Neural cell (in vitro differentiated cells): ENCODE measurements around the gene PLS1. TPM values are rescaled to one million over a fixed set of nuclear protein-coding genes. Genes with fewer than 3 reads are reported as not detected.

ENCODE experiments used
- H2AFZ ChIP-seq: fragments of 200-600, 300-800 bp; sonication (generic), shearing (Covaris generic); 2 replicates; pipeline ENCODE4 v1.6.0; 2014; ENCODE audit warnings: low read depth, mild to moderate bottlenecking, antibody characterized with exemption, low read length, moderate library complexity
- H3F3A ChIP-seq: fragments of 200-600 bp; shearing (Covaris generic); 2 replicates; pipeline ENCODE4 v1.6.1; 2016; ENCODE audit warnings: mild to moderate bottlenecking, moderate library complexity, mixed read lengths, antibody characterized with exemption, low read length; ENCODE audit not compliant: insufficient read depth, poor library complexity, severe bottlenecking
- H3K27ac ChIP-seq: fragments of 200-600, 300-800 bp; sonication (generic), shearing (Covaris generic); 2 replicates; pipeline ENCODE4 v1.5.1; 2014; ENCODE audit warnings: mild to moderate bottlenecking, low read length, moderate library complexity
- H3K27me3 ChIP-seq: fragments of 300-800, 200-600 bp; sonication (generic), shearing (Covaris generic); 2 replicates; pipeline ENCODE4 v1.6.0; 2014; ENCODE audit warnings: mild to moderate bottlenecking, low read depth, low read length, moderate library complexity; ENCODE audit not compliant: insufficient read depth
- H3K36me3 ChIP-seq: fragments of 300-800, 200-600 bp; sonication (generic), shearing (Covaris generic); 2 replicates; pipeline ENCODE4 v1.5.1; 2014; ENCODE audit warnings: mild to moderate bottlenecking, antibody characterized with exemption, low read length, moderate library complexity; ENCODE audit not compliant: insufficient read depth
- H3K4me2 ChIP-seq: fragments of 300-800, 200-600 bp; sonication (generic), shearing (Covaris generic); 2 replicates; pipeline ENCODE4 v1.6.0; 2014; ENCODE audit warnings: mild to moderate bottlenecking, low read length
- H3K4me3 ChIP-seq: fragments of 300-800, 200-600 bp; sonication (generic), shearing (Covaris generic); 2 replicates; pipeline ENCODE4 v1.5.1; 2014; ENCODE audit warnings: mild to moderate bottlenecking, low read length, moderate library complexity
- H3K79me2 ChIP-seq: fragments of 200-600 bp; shearing (Covaris generic); replicated peaks from 2 replicates; pipeline ENCODE4 v1.6.0; 2014; ENCODE audit warnings: mild to moderate bottlenecking, low read length, moderate library complexity; ENCODE audit not compliant: insufficient read depth
- H3K9ac ChIP-seq: fragments of 300-800, 200-600 bp; sonication (generic), shearing (Covaris generic); 2 replicates; pipeline ENCODE4 v1.6.1; 2016; ENCODE audit warnings: mild to moderate bottlenecking, low read length, mixed read lengths
- H3K9me2 ChIP-seq: fragments of 200-600 bp; shearing (Covaris generic); 2 replicates; pipeline ENCODE4 v1.6.1; 2016; ENCODE audit warnings: mild to moderate bottlenecking, low read length, mixed read lengths; ENCODE audit not compliant: insufficient read depth
- H3K9me3 ChIP-seq: fragments of 200-600, 300-800 bp; sonication (generic), shearing (Covaris generic); 2 replicates; pipeline ENCODE4 v1.6.1; 2016; ENCODE audit warnings: mild to moderate bottlenecking, mixed run types, low read length, moderate library complexity, mixed read lengths
- H4K20me1 ChIP-seq: fragments of 200-600 bp; shearing (Covaris generic); 2 replicates; pipeline ENCODE4 v1.6.1; 2016; ENCODE audit warnings: mild to moderate bottlenecking, mixed run types; ENCODE audit not compliant: insufficient read depth
- EP300 ChIP-seq: fragments of 450-650 bp; conservative IDR thresholded peaks from 2 replicates; pipeline ENCODE4 v1.6.1; 2014; ENCODE audit warnings: antibody characterized with exemption, mild to moderate bottlenecking, moderate library complexity; ENCODE audit not compliant: poor library complexity, severe bottlenecking
- EZH2 ChIP-seq: fragments of 200-600, 300-800 bp; shearing (Covaris generic), sonication (generic); IDR thresholded peaks from 2 replicates; pipeline ENCODE4 v1.6.1; 2014; ENCODE audit warnings: antibody characterized with exemption, low read length, borderline replicate concordance, mild to moderate bottlenecking; ENCODE audit not compliant: insufficient read depth, poor library complexity, severe bottlenecking
- MXI1 ChIP-seq: fragments of 450-650 bp; conservative IDR thresholded peaks from 2 replicates; pipeline ENCODE4 v1.6.1; 2014; ENCODE audit warnings: antibody characterized with exemption, mild to moderate bottlenecking; ENCODE audit not compliant: poor library complexity, severe bottlenecking
- POLR2AphosphoS5 ChIP-seq: IDR thresholded peaks from 2 replicates; pipeline ENCODE4 v1.6.1; 2012
- RAD21 ChIP-seq: fragments of 450-650 bp; conservative IDR thresholded peaks from 2 replicates; pipeline ENCODE4 v1.6.1; 2014; ENCODE audit warnings: antibody characterized with exemption, mild to moderate bottlenecking, moderate library complexity
- SMC3 ChIP-seq: fragments of 450-650 bp; conservative IDR thresholded peaks from 2 replicates; pipeline ENCODE4 v1.6.1; 2014; ENCODE audit warnings: antibody characterized with exemption, mild to moderate bottlenecking, moderate library complexity; ENCODE audit not compliant: poor library complexity
- TAF1 ChIP-seq: IDR thresholded peaks from 2 replicates; pipeline ENCODE4 v1.6.1; 2012; ENCODE audit warnings: low read depth
- polyA plus RNA-seq: library from polyadenylated mRNA; depleted of rRNA; stranded (reverse); fragments of >200 nt; gene quantifications from 2 replicates; pipeline ENCODE4 v1.2.3, GENCODE V29; 2014
- TF ChIP-seq, protein P1 (sequence below): fragments of 450-650 bp; IDR thresholded peaks from 2 replicates; pipeline ENCODE4 v1.5.1; 2014; ENCODE audit warnings: antibody characterized with exemption, mild to moderate bottlenecking, moderate library complexity; ENCODE audit not compliant: poor library complexity, severe bottlenecking
- TF ChIP-seq, protein P2 (sequence below): IDR thresholded peaks from 2 replicates; pipeline ENCODE4 v1.6.1; 2012; ENCODE audit warnings: borderline replicate concordance

PLS1 gene
- polyA plus RNA-seq, 1 donor from 2014 or later, result 0.31 TPM

DNA sequence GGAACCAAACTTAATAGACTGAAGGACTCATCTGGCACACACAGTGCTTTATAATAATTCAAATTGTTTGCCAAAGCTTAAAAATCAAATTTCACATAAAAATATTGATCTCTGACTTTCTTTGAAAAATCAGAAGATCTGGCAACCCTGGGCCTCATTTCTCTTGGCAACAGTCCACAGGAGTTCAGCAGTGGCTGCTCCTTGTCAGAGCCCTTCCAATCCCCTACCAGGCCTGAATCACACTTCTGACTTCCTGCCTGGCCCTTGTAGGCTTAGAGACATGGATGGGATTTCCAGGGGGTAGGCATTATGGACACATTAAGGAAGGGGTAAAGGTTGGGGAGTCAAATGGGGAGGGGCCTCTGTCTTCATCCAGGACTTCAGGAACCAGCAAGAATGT is 55.5 kb downstream of the PLS1 start:
- H3K4me3 ChIP-seq, result no peak overlapping the region
- no peaks in the 10 kb centered on the region for H3K27me3 ChIP-seq
- no peaks in the 10 kb centered on the region for H3F3A ChIP-seq
- no peak overlapping the region for H2AFZ ChIP-seq
- H3K27ac ChIP-seq, result no peak overlapping the region
- TF ChIP-seq MXI1 (no peak), POLR2AphosphoS5 (no peak), EZH2 (no peak), TAF1 (no peak), SMC3 (no peak), RAD21 (no peak), EP300 (no peak)
- TF ChIP-seq, protein P1, sequence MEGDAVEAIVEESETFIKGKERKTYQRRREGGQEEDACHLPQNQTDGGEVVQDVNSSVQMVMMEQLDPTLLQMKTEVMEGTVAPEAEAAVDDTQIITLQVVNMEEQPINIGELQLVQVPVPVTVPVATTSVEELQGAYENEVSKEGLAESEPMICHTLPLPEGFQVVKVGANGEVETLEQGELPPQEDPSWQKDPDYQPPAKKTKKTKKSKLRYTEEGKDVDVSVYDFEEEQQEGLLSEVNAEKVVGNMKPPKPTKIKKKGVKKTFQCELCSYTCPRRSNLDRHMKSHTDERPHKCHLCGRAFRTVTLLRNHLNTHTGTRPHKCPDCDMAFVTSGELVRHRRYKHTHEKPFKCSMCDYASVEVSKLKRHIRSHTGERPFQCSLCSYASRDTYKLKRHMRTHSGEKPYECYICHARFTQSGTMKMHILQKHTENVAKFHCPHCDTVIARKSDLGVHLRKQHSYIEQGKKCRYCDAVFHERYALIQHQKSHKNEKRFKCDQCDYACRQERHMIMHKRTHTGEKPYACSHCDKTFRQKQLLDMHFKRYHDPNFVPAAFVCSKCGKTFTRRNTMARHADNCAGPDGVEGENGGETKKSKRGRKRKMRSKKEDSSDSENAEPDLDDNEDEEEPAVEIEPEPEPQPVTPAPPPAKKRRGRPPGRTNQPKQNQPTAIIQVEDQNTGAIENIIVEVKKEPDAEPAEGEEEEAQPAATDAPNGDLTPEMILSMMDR, result no peak
- TF ChIP-seq, protein P2, sequence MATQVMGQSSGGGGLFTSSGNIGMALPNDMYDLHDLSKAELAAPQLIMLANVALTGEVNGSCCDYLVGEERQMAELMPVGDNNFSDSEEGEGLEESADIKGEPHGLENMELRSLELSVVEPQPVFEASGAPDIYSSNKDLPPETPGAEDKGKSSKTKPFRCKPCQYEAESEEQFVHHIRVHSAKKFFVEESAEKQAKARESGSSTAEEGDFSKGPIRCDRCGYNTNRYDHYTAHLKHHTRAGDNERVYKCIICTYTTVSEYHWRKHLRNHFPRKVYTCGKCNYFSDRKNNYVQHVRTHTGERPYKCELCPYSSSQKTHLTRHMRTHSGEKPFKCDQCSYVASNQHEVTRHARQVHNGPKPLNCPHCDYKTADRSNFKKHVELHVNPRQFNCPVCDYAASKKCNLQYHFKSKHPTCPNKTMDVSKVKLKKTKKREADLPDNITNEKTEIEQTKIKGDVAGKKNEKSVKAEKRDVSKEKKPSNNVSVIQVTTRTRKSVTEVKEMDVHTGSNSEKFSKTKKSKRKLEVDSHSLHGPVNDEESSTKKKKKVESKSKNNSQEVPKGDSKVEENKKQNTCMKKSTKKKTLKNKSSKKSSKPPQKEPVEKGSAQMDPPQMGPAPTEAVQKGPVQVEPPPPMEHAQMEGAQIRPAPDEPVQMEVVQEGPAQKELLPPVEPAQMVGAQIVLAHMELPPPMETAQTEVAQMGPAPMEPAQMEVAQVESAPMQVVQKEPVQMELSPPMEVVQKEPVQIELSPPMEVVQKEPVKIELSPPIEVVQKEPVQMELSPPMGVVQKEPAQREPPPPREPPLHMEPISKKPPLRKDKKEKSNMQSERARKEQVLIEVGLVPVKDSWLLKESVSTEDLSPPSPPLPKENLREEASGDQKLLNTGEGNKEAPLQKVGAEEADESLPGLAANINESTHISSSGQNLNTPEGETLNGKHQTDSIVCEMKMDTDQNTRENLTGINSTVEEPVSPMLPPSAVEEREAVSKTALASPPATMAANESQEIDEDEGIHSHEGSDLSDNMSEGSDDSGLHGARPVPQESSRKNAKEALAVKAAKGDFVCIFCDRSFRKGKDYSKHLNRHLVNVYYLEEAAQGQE, result no peak
- no peaks in the 10 kb centered on the region for H3K79me2 ChIP-seq
- H3K4me2 ChIP-seq, result no peak overlapping the region
- no peak overlapping the region for H3K9ac ChIP-seq
- H3K9me2 ChIP-seq, result no peaks in the 10 kb centered on the region
- H3K9me3 ChIP-seq, result no peaks in the 10 kb centered on the region
- H3K36me3 ChIP-seq, result no peaks in the 10 kb centered on the region
- H4K20me1 ChIP-seq, result no peaks in the 10 kb centered on the region

- Histone ChIP-seq H2AFZ (no peak overlapping the region), H3F3A (no peaks in the 10 kb centered on the region), H3K27ac (no peak overlapping the region), H3K79me2 (no peaks in the 10 kb centered on the region), H3K9me2 (no peaks in the 10 kb centered on the region), H3K4me3 (no peak overlapping the region), H3K9ac (no peak overlapping the region), H3K27me3 (no peaks in the 10 kb centered on the region), H3K36me3 (no peaks in the 10 kb centered on the region), H3K9me3 (no peaks in the 10 kb centered on the region), H4K20me1 (no peaks in the 10 kb centered on the region), H3K4me2 (no peak overlapping the region)
- TF ChIP-seq TAF1 (no peak), SMC3 (no peak), POLR2AphosphoS5 (no peak), RAD21 (no peak), MXI1 (no peak), EZH2 (no peak), EP300 (no peak)
- TF ChIP-seq, protein P1, result no peak
- TF ChIP-seq, protein P2, result no peak
Observed at GRCh38 chr3:142652826-142653292, 56.7 kb downstream of the PLS1 start.
